Astrocyte of the spinal cord (primary cell): Measurements from ENCODE around the gene NPTX2.
"Not testable (repeated sequence)": the region's sequence is repeated elsewhere in the genome, so short reads cannot be mapped to it uniquely, and the experiment has no call there.

ENCODE experiments used
- DNase-seq: peaks from one replicate; pipeline ENCODE4 v3.0.0; 2011; ENCODE audit warnings: low read depth, low spot score
- H3K4me3 ChIP-seq: 2 replicates; pipeline ENCODE4 v1.5.1; 2011; ENCODE audit warnings: low read depth, mild to moderate bottlenecking, low read length, moderate library complexity
- CTCF ChIP-seq: IDR thresholded peaks from 2 replicates; pipeline ENCODE4 v1.5.1; 2012; ENCODE audit warnings: low read depth, mild to moderate bottlenecking, low read length, inconsistent platforms
- in situ Hi-C: cut with HindIII; loops from 2 replicates; pipeline ENCODE4 v1.10.0; 2017; ENCODE audit warnings: low sequenced_read_pairs

Gene NPTX2

GRCh38 chr7:98617051-98617959 lies at the start of gene NPTX2:
NPTX2 (plus strand) TSS chr7:98617285; CDS start chr7:98617462, 177 bp downstream.
- no peak within 1 kb of the TSS for H3K4me3 ChIP-seq
- DNase-seq = no peak
- in situ Hi-C loops = no loop called here
- TF ChIP-seq CTCF = no peak

GRCh38 chr7:98567991-98568390 lies 49.1 kb upstream of the NPTX2 start:
- TF ChIP-seq CTCF = no peak
- in situ Hi-C loops = no loop called here

GRCh38 chr7:98568891-98569290 lies 48.2 kb upstream of the NPTX2 start:
- no peak overlapping the region for H3K4me3 ChIP-seq
- DNase-seq = no peak
- in situ Hi-C loops = no loop called here
- TF ChIP-seq CTCF = no peak

More at GRCh38 chr7:98567991-98568390, 49.1 kb upstream of the NPTX2 start:
- H3K4me3 ChIP-seq = no peak overlapping the region
- DNase-seq = no peak

GRCh38 chr7:98569691-98570337 lies 47.3 kb upstream of the NPTX2 start:
- in situ Hi-C loops = no loop called here
- no peak for DNase-seq
- no peak overlapping the region for H3K4me3 ChIP-seq
- TF ChIP-seq CTCF = no peak

GRCh38 chr7:98571006-98571405 lies 46.1 kb upstream of the NPTX2 start:
- DNase-seq = no peak
- no peak overlapping the region for H3K4me3 ChIP-seq
- in situ Hi-C loops = no loop called here
- TF ChIP-seq CTCF = no peak

- DNase-seq = no peak
- no peak overlapping the region for H3K4me3 ChIP-seq
- TF ChIP-seq CTCF = no peak
- in situ Hi-C loops = no loop called here
Observed at GRCh38 chr7:98571986-98572385, 45.1 kb upstream of the NPTX2 start.

- H3K4me3 ChIP-seq, in situ Hi-C loops, DNase-seq: not testable (repeated sequence)
Observed at GRCh38 chr7:98572716-98573115, 44.4 kb upstream of the NPTX2 start.
